HepG2 (cell line): ENCODE data around the gene CCDC180. TPM values are rescaled to one million over a fixed set of nuclear protein-coding genes. Genes with fewer than 3 reads are reported as not detected.

Experiments used
- ZNF839 ChIP-seq: sonication (generic); formaldehyde crosslinking; IDR thresholded peaks from 2 replicates; pipeline ENCODE4 v1.4.0; 2020; ENCODE audit warnings: missing genetic modification reagents, mild to moderate bottlenecking, borderline replicate concordance
- polyA plus RNA-seq, 8 experiments: library from polyadenylated mRNA; depleted of rRNA in 3 of 8; stranded (reverse) in 7 of 8; unstranded in 1 of 8; fragments of >200 nt; fragmentation: Illumina TruSeq in 4 of 8; extraction: Trizol in 4 of 8; gene quantifications; 2 replicates each; pipeline versions ENCODE4 v1.2.1 to v1.2.3, GENCODE V29; 2011 to 2016; ENCODE audit warnings: low read depth in 4 of 8, missing spikeins in 1 of 8, mixed read lengths in 1 of 8; ENCODE audit not compliant: insufficient read depth in 1 of 8
- total RNA-seq, 5 experiments: library from RNA; depleted of rRNA; stranded (reverse); fragments of >200 nt; fragmentation: Illumina TruSeq; extraction: Trizol; gene quantifications; 2 replicates each; pipeline ENCODE4 v1.2.3, GENCODE V29; 2016; ENCODE audit warnings: low read depth in 1 of 5
- TF ChIP-seq, protein P1 (sequence below): sonication (generic); formaldehyde crosslinking; IDR thresholded peaks from 2 replicates; pipeline ENCODE4 v1.5.1; 2020; ENCODE audit warnings: missing genetic modification reagents, mild to moderate bottlenecking, borderline replicate concordance
- TF ChIP-seq, protein P2 (sequence below): sonication (generic); formaldehyde crosslinking; IDR thresholded peaks from 2 replicates; pipeline ENCODE4 v1.4.0; 2020; ENCODE audit warnings: missing genetic modification reagents
- TF ChIP-seq, protein P3 (sequence below): sonication (generic); formaldehyde crosslinking; IDR thresholded peaks from 2 replicates; pipeline ENCODE4 v1.4.0; 2020; ENCODE audit warnings: missing genetic modification reagents, borderline replicate concordance
- TF ChIP-seq, protein P4 (sequence below): sonication (generic); formaldehyde crosslinking; IDR thresholded peaks from 2 replicates; pipeline ENCODE4 v1.4.0; 2020; ENCODE audit warnings: missing genetic modification reagents

CCDC180 gene
- total and polyA plus RNA-seq, 2 of the 13 experiments (the other 11 are each of a cell fraction or from before 2014, with no cell fraction given): 2.2 to 2.5 TPM

DNA sequence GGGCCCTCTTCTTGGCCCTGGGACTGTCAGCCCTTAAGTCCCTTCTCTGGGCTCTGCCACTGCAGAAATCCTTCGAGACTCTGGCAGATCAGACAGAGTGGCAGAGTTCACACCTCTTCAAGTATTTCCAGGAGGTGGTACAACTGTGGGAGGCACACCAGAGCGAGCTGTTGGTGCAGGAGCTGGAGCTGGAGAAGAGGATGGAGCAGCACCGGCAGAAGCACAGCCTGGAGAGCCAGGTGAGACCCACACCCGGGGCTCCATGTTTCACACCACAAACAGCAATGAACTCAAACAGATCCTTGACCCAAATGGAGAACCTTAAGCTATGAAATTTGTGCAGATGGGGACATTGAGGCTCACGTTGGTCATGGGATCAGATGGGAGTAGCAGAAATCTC, 17.5 kb downstream of the CCDC180 start (continued):
- TF ChIP-seq, protein P1, sequence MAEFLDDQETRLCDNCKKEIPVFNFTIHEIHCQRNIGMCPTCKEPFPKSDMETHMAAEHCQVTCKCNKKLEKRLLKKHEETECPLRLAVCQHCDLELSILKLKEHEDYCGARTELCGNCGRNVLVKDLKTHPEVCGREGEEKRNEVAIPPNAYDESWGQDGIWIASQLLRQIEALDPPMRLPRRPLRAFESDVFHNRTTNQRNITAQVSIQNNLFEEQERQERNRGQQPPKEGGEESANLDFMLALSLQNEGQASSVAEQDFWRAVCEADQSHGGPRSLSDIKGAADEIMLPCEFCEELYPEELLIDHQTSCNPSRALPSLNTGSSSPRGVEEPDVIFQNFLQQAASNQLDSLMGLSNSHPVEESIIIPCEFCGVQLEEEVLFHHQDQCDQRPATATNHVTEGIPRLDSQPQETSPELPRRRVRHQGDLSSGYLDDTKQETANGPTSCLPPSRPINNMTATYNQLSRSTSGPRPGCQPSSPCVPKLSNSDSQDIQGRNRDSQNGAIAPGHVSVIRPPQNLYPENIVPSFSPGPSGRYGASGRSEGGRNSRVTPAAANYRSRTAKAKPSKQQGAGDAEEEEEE (CRISPR knock-in tag): no peak
- TF ChIP-seq ZNF839 (CRISPR knock-in tag): no peak
- TF ChIP-seq, protein P2, sequence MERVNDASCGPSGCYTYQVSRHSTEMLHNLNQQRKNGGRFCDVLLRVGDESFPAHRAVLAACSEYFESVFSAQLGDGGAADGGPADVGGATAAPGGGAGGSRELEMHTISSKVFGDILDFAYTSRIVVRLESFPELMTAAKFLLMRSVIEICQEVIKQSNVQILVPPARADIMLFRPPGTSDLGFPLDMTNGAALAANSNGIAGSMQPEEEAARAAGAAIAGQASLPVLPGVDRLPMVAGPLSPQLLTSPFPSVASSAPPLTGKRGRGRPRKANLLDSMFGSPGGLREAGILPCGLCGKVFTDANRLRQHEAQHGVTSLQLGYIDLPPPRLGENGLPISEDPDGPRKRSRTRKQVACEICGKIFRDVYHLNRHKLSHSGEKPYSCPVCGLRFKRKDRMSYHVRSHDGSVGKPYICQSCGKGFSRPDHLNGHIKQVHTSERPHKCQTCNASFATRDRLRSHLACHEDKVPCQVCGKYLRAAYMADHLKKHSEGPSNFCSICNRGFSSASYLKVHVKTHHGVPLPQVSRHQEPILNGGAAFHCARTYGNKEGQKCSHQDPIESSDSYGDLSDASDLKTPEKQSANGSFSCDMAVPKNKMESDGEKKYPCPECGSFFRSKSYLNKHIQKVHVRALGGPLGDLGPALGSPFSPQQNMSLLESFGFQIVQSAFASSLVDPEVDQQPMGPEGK: no peak
- TF ChIP-seq, protein P3, sequence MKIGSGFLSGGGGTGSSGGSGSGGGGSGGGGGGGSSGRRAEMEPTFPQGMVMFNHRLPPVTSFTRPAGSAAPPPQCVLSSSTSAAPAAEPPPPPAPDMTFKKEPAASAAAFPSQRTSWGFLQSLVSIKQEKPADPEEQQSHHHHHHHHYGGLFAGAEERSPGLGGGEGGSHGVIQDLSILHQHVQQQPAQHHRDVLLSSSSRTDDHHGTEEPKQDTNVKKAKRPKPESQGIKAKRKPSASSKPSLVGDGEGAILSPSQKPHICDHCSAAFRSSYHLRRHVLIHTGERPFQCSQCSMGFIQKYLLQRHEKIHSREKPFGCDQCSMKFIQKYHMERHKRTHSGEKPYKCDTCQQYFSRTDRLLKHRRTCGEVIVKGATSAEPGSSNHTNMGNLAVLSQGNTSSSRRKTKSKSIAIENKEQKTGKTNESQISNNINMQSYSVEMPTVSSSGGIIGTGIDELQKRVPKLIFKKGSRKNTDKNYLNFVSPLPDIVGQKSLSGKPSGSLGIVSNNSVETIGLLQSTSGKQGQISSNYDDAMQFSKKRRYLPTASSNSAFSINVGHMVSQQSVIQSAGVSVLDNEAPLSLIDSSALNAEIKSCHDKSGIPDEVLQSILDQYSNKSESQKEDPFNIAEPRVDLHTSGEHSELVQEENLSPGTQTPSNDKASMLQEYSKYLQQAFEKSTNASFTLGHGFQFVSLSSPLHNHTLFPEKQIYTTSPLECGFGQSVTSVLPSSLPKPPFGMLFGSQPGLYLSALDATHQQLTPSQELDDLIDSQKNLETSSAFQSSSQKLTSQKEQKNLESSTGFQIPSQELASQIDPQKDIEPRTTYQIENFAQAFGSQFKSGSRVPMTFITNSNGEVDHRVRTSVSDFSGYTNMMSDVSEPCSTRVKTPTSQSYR (CRISPR knock-in tag): no peak
- TF ChIP-seq, protein P4, sequence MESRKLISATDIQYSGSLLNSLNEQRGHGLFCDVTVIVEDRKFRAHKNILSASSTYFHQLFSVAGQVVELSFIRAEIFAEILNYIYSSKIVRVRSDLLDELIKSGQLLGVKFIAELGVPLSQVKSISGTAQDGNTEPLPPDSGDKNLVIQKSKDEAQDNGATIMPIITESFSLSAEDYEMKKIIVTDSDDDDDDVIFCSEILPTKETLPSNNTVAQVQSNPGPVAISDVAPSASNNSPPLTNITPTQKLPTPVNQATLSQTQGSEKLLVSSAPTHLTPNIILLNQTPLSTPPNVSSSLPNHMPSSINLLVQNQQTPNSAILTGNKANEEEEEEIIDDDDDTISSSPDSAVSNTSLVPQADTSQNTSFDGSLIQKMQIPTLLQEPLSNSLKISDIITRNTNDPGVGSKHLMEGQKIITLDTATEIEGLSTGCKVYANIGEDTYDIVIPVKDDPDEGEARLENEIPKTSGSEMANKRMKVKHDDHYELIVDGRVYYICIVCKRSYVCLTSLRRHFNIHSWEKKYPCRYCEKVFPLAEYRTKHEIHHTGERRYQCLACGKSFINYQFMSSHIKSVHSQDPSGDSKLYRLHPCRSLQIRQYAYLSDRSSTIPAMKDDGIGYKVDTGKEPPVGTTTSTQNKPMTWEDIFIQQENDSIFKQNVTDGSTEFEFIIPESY (CRISPR knock-in tag): no peak
- TF ChIP-seq, all 625 proteins: peak for 0
